Embryonic facial prominence (tissue), 1 donor: ENCODE measurements around the gene NNAT.
A peak's percentile ranks its signal among the peaks of the same experiment; 100 is the strongest.

Experiments
- DNase-seq: peaks from one replicate; pipeline ENCODE4 v3.0.0-alpha.2; 2016; ENCODE audit errors: extremely low spot score

The NNAT gene

DNA sequence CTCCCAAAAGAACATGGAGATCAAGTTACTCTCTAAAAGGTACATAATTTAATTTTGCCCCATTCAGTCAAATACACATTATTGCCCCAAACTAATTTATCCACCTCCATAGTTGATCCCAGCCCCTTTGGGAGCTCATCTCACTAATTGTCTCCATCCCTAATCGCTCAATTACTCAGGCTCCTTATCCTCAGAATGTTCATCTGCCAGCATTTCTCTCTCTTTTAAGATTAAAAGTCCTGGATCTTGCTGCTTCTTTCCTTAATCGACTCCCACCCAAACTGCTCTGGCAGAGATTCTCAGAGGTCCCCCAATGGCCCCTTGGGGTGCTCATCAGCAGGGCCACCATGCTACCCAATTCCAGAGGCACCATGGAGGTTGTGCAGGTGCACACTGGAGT is 18.4 kb upstream of the NNAT start:
- no peak for DNase-seq

DNA sequence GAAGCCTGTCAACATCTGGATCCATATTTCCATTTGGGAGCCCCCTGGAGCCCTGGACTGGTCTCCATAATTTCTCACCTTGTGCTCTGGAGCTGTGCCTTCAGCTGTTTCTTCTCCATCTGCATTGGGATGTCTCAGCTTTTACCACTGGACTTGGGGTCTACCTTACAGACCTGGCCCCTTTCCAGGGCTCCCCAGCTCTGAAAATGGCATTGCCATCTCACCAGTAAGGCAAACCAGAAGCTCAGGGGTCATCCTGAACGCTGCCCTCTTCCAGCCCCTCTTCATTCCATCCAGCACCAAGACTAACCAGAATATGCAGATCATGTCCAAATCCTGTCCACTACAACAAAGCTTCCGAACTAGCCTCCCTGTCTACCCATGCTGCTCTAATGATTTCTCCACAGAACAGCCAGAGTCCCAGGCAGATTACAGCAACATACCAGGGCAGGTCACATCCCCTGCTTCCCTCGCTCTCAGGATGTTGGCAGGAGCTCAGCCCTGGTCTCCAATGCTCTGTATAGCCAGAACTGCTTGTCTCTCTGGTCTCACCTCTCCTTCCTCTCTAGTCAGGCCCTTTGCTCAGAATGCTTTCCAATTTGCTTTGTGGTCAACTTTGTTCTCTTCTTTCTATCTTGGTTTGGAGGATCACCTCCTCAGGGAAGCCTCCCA is 17.7 kb upstream of the NNAT start:
- DNase-seq, result no peak

DNA sequence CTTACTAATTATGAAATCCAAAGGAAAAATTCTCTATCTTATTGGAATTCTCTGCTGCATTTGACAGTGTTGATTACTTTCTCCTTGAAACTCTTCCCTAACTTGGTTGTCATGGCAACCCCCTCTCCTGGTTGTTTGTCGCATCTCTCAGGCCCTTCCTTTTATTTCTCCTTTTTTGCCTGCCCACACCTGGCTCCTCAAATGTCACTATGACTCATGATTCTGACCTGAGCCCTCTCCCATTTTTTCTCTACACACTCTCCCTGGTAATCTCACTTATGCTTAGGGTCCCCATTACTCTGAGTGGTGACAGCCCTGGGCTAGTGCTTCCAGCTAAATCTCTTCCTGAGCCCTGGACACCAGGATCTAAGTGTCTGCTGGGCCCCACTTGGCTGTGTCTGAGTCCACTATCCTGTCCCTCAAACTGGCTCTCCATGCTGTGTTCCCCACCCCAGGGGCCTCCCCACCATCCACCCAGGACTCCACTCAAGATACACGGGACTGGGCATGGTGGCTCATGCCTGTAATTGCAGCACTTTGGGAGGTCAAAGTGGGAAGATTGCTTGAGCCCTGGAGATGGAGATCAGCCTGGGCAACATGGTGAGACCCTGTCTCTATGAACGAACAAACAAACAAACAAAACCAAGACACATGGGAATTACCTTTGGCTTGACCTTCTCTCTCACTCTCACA is 16.5 kb upstream of the NNAT start:
- DNase-seq, result no peak

DNA sequence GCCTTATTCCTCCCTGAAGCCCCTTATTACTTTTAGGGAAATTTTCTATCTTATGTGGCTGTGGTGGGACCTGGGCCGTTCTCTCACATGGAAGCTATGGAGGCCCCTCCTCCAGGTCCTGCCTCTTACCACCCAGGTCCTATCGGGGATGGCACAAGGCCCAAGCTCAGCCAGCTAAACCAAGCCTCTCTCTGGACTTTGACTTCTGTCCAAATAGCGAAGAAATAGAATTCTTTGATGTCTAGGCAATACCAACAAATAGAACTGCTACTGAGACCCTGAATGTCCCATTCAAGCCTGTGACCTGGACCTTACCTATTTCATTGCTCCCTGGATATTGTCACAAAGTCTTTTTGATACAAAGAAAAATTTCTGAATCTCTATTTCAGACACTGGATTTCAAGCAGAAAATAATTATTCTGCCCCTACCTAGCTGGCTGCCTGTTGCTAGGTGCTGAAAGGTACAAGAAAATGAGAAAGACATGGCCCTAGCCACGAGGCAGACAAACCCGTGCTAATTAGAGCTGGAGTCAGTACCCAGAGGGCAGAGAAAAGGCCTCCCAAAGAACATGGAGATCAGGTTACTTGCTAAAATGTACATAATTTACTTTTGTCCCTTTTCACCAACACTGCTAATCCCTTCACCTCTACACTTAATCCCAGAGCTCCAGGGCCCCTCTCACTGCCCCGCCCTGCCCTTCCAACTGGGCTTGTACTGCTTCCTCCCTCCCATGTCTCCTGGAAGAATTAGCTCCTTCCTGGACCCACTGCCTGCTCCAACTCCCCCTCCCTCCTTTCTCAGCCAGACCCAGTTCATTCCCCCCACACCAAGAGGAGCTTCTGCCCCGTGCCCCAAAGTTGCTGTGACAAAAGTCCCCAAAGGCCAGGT is 15.5 kb upstream of the NNAT start:
- DNase-seq, result no peak

DNA sequence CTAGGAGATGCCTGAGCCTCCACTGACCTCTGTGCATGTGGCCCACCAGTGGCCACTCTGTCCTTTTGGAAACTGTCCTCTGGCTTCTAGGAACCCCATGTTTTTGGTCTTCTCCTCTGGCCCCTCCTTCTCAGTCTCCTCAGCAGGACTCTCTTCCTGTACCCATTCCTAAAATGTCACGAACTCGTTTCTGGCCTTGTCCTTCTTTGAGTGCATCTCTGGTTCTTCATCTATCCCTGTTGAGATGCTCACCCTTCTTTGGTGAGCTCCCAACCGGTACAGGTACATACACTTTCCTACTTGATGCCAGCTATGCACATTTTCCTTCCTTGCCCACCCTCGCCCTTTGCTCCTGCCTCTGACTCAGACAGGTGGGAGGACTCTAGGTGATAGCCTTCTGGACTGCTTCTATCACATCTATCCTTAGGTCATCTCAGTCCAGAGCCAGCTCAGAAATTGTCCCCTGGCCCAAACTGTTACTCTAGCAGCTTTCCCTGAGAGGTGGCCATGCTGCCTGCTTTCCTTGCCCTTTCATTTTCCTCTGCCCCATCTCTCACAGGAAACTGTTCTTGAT is 14.8 kb upstream of the NNAT start:
- DNase-seq, result no peak

DNA sequence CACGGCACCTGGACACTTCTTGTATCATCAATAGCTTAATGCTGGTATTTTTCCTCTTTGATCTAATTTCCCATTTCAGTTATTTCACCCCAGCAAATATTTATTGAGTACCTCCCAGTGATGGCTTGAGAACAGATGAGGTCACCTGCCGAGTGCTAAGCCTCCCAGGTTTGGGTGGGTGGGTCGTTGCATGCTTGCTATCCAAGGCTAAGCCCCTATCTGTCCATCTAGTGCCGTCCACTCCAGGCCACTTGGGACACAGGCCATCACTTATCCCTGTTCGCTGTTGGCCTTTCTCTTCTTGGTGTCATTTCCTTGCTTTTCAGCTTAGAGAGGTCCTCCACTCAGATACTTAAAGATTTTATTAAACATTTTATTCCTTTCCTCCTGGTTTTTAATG is 10.8 kb upstream of the NNAT start:
- DNase-seq, result no peak

DNA sequence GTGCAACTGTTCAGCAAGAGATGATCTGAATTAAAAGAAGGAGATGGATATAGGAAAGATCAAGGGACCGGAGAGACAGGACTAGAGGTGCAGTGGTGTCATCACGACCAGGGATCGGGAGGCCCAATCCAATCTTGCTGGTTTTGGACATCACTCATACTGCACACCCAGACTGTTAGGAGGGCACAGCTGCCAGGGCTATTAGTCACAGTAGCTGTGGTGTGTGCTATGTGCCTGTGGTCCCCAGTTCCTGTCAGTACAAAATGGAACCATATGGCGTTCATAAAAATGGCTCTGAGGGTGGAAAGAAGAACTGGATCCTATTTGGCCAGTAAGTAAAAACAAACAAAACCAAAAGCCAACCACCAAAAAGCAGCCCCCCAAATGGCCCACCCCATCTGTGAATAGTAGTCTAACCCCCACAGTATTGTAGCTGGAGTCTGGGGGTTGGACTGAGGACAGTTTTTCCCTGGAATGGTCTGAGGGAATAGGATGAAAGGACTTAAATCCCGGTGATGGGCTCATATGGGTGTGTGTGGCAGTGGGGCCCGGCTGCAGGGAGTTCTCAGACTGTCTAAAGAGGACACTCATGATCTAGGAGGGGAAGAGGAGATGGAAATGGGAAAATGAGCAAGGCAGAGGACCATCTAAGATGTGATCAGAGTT is 9.3 kb upstream of the NNAT start:
- no peak for DNase-seq

DNA sequence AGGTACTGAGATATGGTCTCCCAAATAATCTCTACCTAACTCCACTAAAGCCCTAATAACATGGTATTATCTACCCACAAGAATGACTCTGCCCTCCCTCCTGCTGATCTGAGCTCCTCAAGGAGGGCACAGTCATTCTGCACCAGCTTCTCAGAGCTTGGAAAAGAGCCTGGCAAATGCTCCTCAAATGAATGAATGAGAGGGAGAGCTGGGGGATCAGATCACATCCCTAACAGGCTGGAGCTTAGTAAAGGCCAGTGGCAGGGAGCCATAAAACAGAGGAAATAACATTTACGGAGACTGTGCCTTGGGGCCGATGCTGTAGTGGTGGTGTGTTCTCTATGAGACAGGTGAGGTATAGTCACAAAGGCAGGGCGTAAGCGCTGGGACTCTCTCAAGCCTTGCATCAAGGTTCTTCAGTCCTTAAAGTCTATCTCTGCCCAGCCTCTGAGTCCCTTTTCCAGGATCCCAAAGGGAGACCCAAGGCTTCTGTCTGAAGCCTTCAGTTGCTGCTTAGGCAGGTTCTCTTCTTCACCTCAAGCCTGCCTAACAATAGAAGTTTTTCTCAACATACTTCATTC is 7.2 kb upstream of the NNAT start:
- no peak for DNase-seq

DNA sequence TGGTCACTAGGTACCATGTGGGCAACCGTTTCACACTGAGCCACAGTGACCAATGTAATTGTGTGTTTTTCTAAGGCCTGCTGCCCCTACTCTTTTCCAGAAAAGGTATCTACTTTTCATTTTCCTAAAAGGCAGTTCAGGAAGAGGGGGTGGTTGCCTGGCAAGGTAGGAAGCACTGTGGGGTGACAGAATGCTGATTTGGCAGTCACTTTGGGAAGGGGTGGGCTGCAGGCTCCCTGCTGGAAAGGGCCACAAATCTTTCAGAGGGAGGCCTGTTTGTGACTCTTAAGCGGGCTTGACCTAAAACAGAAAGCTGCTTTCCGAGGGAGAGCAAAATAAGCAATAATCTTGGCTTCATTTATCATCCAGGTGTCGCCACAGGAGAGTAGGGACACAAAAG is 5.2 kb upstream of the NNAT start:
- no peak for DNase-seq

DNA sequence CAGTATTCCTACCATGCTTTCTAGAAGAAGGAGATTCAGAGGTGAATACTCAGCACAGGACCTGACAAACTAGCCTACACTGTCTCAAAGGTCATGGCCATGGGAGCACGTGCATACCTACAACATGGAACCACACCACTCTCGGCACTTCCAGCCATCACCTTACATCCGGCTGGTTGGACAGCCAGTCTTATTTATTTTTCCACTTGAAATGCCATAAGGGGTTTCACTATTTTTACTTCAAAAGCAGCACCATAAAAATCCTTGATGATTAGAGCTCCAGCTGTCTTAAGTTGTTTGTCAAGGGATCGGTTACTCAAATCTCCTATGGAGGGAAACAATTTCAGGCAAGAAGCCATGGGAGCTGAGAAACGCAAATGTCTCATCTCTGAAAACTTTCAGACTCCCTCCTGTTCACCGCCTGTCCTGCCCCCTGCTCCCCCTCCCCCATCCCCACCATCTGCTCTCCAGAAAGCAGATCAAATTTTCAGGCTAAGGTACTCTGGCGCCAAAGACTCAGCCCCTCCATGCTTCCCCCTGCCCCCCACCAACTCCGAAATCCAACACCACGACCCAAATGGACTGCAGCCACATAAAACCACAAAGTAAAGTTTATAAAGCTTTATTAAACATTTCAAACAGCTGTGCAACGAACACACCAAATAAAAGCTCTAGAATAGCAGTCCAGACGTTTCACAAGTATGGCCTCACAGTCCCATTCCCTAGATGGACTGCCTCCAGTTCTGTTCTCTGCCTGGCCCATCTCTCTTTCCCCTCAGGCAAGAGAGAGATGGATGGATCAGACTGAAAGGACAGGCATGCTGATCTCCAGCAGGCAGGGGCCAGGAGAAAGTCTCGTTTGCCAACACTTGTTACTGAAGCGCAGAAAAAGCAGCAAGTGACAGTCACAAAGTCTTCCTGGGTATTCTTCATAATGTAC is 4.0 kb upstream of the NNAT start:
- DNase-seq, result peak; percentile 43

DNA sequence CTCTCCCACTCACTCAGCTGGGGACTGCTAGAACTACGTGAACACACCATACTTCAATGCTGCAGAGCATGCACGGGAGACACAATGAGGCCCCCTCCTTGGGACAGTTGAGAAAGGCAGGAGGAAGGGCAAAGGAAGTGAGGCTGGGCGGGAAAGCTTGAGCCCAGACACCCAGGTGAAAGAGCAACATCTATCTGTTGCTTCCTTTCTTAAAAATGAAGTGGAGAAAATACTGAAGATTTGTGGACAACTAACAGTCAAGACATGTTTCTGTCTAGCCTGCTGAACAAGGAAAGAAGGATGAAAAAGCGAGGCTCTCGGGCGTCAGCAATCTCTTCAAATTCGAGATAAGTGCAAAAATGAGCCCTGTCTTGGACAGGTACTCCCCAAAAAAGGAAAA is 3.0 kb upstream of the NNAT start:
- no peak for DNase-seq

DNA sequence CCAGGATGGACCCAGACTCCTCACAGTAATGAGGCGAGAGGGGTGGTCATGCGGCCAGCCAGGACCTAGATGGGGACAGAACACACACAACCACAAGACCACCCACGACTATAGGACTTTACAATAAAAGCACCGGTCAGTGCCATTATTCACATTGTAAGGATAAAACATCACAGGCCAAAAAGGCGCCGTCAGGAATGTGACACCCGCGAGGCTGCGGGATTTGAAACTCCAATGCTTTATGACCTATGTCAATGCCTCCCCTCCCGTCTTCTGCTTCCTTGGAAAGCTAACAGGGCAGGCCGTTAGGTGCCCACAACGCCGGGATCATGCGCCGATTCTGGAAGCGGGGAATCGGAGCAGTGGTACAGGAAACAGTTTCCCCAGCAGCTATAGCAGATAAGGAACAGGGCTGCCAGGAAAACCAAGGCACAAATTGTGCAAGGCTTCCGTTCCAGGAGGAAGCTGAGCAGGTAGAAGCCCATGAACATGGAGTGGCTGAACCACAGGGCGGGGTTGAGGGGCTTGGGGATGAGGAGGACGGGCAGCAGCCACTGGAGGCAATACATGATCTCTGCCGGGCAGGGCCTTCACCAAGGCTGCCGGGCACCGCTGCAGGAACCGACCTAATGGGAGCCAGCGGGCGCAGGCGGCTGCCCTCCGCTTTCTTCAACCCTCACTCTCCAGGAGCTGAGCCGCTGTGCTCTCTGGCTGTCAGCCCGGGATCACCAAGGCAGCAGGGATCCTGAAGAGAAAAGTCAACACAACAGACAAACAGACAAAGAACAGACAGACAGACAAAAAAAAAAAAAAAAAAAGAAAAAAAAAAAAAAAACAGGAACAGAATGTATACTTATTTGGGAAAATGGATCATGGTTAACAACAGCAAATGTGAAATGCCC is 2.2 kb upstream of the NNAT start:
- DNase-seq, result no peak

DNA sequence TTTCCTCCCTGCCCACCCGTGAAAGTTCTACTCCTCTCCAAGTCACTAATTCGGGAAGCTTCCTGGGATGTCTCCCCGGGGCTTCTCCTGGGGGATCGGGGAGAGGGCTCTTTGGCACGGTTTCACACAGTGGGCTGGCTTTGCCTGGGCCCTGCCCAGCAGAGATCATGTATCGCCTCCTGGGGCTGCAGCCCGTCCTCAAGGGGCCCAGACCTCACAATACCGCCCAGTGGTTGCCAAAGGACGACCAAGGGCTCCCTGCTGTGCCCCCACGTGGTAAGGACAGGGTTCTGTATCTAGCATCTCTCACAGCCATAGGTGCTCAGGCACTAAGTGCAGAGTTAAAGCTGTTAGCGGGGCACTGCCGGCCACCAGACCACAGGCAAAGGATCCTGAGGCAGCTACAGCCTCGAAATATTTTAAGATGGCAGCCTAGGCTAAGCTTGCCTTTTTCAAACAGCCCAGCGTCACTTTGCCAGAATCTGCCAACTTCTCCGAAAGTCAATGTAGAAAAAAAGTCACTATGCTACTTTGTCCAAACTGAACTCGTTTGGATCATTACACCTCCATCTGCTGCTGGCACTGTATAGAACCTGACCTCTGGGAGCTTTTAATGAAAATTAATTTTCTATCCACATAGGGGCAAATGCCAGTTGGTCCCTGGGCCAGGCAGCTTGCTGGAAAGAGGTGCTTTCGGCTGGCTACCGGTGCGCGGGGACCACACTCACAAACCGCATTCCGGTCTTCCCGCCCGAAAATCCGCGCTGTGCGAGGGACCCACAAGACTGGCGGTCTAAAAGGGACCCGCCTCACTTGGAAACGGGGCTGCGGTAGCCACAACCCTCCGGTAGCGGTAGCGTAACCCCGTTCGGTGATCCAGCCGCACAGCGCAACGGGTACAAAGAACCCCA is 1.3 kb upstream of the NNAT start:
- no peak for DNase-seq

DNA sequence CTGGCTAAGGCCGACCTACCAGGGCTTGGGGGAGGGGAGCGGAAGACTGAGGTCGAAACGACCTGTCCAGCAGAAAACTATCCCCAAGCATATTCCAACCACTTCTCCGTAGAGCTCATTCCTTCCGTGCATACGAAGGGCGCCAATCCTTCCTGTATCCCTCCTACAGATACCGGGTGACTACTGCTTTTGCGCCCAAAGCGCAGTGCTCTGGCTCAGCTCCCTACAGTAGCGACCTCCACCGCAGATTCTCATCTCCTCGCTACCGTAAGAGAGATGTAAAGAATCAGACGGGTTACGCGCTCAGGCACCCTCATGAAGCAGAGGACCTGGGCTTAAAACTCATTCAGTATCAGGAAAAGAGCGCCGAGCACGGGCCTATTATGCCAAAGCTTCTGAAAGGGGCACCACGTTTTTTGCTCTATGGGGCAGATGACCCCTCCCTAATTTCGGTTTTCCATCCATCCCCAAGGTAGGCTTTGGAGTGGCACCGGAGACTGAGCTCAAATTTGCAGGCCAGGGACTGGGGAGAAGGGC is 563 bp upstream of the NNAT start:
- DNase-seq, result no peak

DNA sequence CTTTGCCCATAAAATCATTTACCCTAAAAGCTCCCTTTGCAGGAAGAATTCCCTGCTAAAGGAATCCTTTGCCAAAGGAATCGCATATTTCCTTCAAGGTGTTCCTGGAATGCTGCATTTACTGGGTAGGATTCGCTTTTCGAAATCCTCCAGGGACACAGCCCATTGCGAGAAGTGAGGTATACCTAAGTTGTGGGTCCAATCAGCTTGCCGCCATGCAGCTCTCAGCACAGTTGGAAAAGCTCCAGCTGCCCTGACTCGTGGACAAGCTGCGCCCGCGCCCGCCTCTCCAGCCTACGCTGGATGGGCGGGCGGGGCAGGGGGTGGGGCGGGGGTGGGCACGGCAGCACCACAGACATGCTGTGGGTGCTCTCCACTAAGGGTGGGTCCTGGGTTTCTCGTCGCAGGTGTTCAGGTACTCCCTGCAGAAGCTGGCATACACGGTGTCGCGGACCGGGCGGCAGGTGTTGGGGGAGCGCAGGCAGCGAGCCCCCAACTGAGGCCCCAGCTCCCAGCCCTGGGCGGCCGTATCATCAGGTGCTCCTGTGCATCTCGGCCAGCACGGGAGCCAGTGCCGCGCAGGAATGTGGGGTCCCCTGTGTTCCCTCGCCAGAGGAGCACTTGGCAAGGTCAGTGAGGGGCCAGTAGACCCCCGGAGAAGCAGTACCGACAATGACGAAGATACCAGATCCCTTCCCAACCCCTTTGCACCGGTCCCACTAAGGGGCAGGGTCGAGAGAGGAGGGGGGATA is 1.4 kb downstream of the NNAT start:
- no peak for DNase-seq

DNA sequence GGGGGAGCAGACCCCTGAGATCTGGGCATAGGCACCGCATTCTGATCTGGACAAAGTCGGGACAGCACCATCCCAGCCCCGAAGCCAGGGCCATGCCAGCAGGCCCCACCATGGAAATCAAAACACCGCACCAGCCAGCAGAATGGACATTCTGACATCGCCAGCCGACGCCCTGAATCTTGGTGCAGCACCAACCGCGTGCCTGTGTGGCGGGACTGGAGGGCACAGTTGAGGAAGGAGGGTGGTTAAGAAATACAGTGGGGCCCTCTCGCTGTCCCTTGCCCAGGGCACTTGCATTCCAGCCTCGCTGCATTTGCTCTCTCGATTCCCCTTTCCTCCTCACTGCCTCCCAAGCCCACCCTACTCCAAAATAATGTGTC is 2.0 kb downstream of the NNAT start:
- DNase-seq, result no peak
